IMR-90 (cell line): ENCODE data around the gene SHISA2. TPM values are rescaled to one million over a fixed set of nuclear protein-coding genes. Genes with fewer than 3 reads are reported as not detected.

Experiments used
- ATAC-seq: fragments of 200-7000 bp; cut with Tn5 transposase; 2 replicates; pipeline ENCODE4 v1.9.1; 2020; ENCODE audit warnings: low read depth, mild to moderate bottlenecking, moderate library complexity
- BruUV-seq: library from RNA; stranded (reverse); fragments of 400-500 nt; replicated peaks from 2 replicates; lab custom pipeline; 2021; lab: Mats Ljungman, UMichigan
- CTCF ChIA-PET: fragments of 300-600 bp; formaldehyde crosslinking; extraction: SDS; loops from one replicate; lab custom pipeline; 2021; ENCODE audit warnings: antibody characterized with exemption; lab: Yijun Ruan, JAX
- POLR2A ChIA-PET: fragments of 300-600 bp; sonication (Branson Sonifier 250); formaldehyde crosslinking; loops from one replicate; lab custom pipeline; 2022; ENCODE audit warnings: antibody characterized with exemption; ENCODE audit not compliant: unreplicated experiment; lab: Charles Lee
- DNase-seq: peaks from one replicate; pipeline ENCODE4 v3.0.0; 2013
- H2AFZ ChIP-seq: replicated peaks from 2 replicates; pipeline ENCODE3; 2013; ENCODE audit warnings: low read length, mild to moderate bottlenecking; ENCODE audit not compliant: poor library complexity
- H2AK5ac ChIP-seq: 2 replicates; pipeline ENCODE4 v1.6.1; 2013; ENCODE audit warnings: low read depth, low read length, inconsistent platforms
- H2AK9ac ChIP-seq: replicated peaks from 2 replicates; pipeline ENCODE3; 2013; ENCODE audit warnings: mild to moderate bottlenecking, low read depth, low read length, moderate library complexity; ENCODE audit not compliant: poor library complexity
- H2BK120ac ChIP-seq: 2 replicates; pipeline ENCODE4 v1.6.1; 2013; ENCODE audit warnings: low read depth, low read length, inconsistent platforms
- H2BK15ac ChIP-seq: 3 replicates; pipeline ENCODE4 v1.6.1; 2013; ENCODE audit warnings: low read depth, low read length, inconsistent platforms
- H2BK20ac ChIP-seq: 2 replicates; pipeline ENCODE4 v1.6.1; 2013; ENCODE audit warnings: low read depth, mild to moderate bottlenecking, inconsistent platforms, low read length, moderate library complexity
- H2BK5ac ChIP-seq: 2 replicates; pipeline ENCODE4 v1.6.1; 2013; ENCODE audit warnings: mild to moderate bottlenecking, low read depth, low read length, inconsistent platforms; ENCODE audit not compliant: poor library complexity, severe bottlenecking
- H3K14ac ChIP-seq: replicated peaks from 2 replicates; pipeline ENCODE4 v1.6.1; 2013; ENCODE audit warnings: low read depth, low read length, inconsistent platforms
- H3K18ac ChIP-seq: 2 replicates; pipeline ENCODE4 v1.6.1; 2013; ENCODE audit warnings: low read depth, low read length, control low read depth
- H3K23ac ChIP-seq: 2 replicates; pipeline ENCODE4 v1.6.1; 2013; ENCODE audit warnings: low read depth, low read length, inconsistent platforms
- H3K27ac ChIP-seq: 2 replicates; pipeline ENCODE4 v1.5.1; 2013; ENCODE audit warnings: mild to moderate bottlenecking, control low read depth, low read length; ENCODE audit not compliant: insufficient read depth
- H3K27me3 ChIP-seq: 2 replicates; pipeline ENCODE4 v1.6.1; 2013; ENCODE audit warnings: low read length; ENCODE audit not compliant: control insufficient read depth, insufficient read depth
- H3K36me3 ChIP-seq: 2 replicates; pipeline ENCODE4 v1.6.1; 2013; ENCODE audit warnings: low read length, mixed read lengths; ENCODE audit not compliant: control insufficient read depth, insufficient read depth
- H3K4ac ChIP-seq: 2 replicates; pipeline ENCODE4 v1.6.1; 2013; ENCODE audit warnings: low read depth, low read length, inconsistent platforms
- H3K4me1 ChIP-seq: 2 replicates; pipeline ENCODE4 v1.6.1; 2013; ENCODE audit warnings: low read length, mixed read lengths; ENCODE audit not compliant: control insufficient read depth, insufficient read depth
- H3K4me2 ChIP-seq: 2 replicates; pipeline ENCODE4 v1.6.1; 2013; ENCODE audit warnings: low read depth, mild to moderate bottlenecking, control low read depth, low read length, moderate library complexity
- H3K4me3 ChIP-seq: 2 replicates; pipeline ENCODE4 v1.5.1; 2013; ENCODE audit warnings: low read depth, mild to moderate bottlenecking, control low read depth, low read length, moderate library complexity; ENCODE audit not compliant: insufficient read depth
- H3K56ac ChIP-seq: 2 replicates; pipeline ENCODE4 v1.6.1; 2013; ENCODE audit warnings: low read length, inconsistent platforms; ENCODE audit not compliant: insufficient read depth; ENCODE audit errors: extremely low read depth
- H3K79me1 ChIP-seq, 2 experiments: 2 replicates each; pipeline ENCODE4 v1.6.1; 2013; ENCODE audit warnings: low read length in 2 of 2, inconsistent platforms in 1 of 2, low read depth in 1 of 2
- H3K9ac ChIP-seq: 2 replicates; pipeline ENCODE4 v1.6.1; 2013; ENCODE audit warnings: low read depth, low read length, control low read depth
- H3K9me1 ChIP-seq: 2 replicates; pipeline ENCODE4 v1.6.1; 2013; ENCODE audit warnings: low read length, inconsistent platforms; ENCODE audit not compliant: insufficient read depth
- H3K9me3 ChIP-seq: 2 replicates; pipeline ENCODE4 v1.6.1; 2013; ENCODE audit warnings: low read length; ENCODE audit not compliant: control insufficient read depth, insufficient read depth
- H4K20me1 ChIP-seq: 2 replicates; pipeline ENCODE4 v1.6.1; 2013; ENCODE audit warnings: low read length, inconsistent platforms; ENCODE audit not compliant: insufficient read depth
- H4K5ac ChIP-seq: 2 replicates; pipeline ENCODE4 v1.6.1; 2013; ENCODE audit warnings: mild to moderate bottlenecking, low read depth, low read length, control low read depth
- H4K8ac ChIP-seq, 2 experiments: 2 replicates each; pipeline ENCODE4 v1.6.1; 2013; ENCODE audit warnings: low read depth in 2 of 2, low read length in 2 of 2, control low read depth in 1 of 2, inconsistent platforms in 1 of 2
- H4K91ac ChIP-seq: 2 replicates; pipeline ENCODE4 v1.6.1; 2013; ENCODE audit warnings: low read depth, low read length, inconsistent platforms; ENCODE audit not compliant: insufficient read depth
- BHLHE40 ChIP-seq: fragments of 150-350 bp; IDR thresholded peaks from 2 replicates; pipeline ENCODE4 v1.6.1; 2016; ENCODE audit warnings: mild to moderate bottlenecking, low read depth, low read length
- CEBPB ChIP-seq: IDR thresholded peaks from 2 replicates; pipeline ENCODE4 v1.6.1; 2012; ENCODE audit warnings: low read depth, low read length, improper control_type of control experiment
- CHD1 ChIP-seq: IDR thresholded peaks from 2 replicates; pipeline ENCODE4 v1.6.1; 2012; ENCODE audit warnings: low read depth, low read length, improper control_type of control experiment
- CTCF ChIP-seq: conservative IDR thresholded peaks from 2 replicates; pipeline ENCODE4 v1.5.1; 2012; ENCODE audit warnings: mild to moderate bottlenecking, low read depth, low read length, improper control_type of control experiment
- ELK1 ChIP-seq: fragments of 150-350 bp; IDR thresholded peaks from 2 replicates; pipeline ENCODE4 v1.6.1; 2016; ENCODE audit warnings: low read depth, mild to moderate bottlenecking, low read length, moderate library complexity, borderline replicate concordance
- FOS ChIP-seq: fragments of 150-350 bp; IDR thresholded peaks from 2 replicates; pipeline ENCODE4 v1.6.1; 2016; ENCODE audit warnings: low read depth, low read length
- MAFK ChIP-seq: IDR thresholded peaks from 2 replicates; pipeline ENCODE4 v1.6.1; 2012; ENCODE audit warnings: low read depth, low read length, improper control_type of control experiment
- MAZ ChIP-seq: IDR thresholded peaks from 2 replicates; pipeline ENCODE4 v1.6.1; 2012; ENCODE audit warnings: low read depth, mild to moderate bottlenecking, low read length, improper control_type of control experiment, moderate library complexity, borderline replicate concordance
- MXI1 ChIP-seq: IDR thresholded peaks from 2 replicates; pipeline ENCODE4 v1.6.1; 2012; ENCODE audit warnings: low read depth, mild to moderate bottlenecking, low read length, moderate library complexity, borderline replicate concordance
- NFE2L2 ChIP-seq: fragments of 150-350 bp; IDR thresholded peaks from 2 replicates; pipeline ENCODE4 v1.6.1; 2016; ENCODE audit warnings: low read depth, mild to moderate bottlenecking, low read length
- POLR2A ChIP-seq: IDR thresholded peaks from 2 replicates; pipeline ENCODE4 v1.6.1; 2012; ENCODE audit warnings: mild to moderate bottlenecking, low read depth, low read length
- RAD21 ChIP-seq: IDR thresholded peaks from 2 replicates; pipeline ENCODE4 v1.6.1; 2012; ENCODE audit warnings: low read length, improper control_type of control experiment
- RCOR1 ChIP-seq: IDR thresholded peaks from 2 replicates; pipeline ENCODE4 v1.6.1; 2012; ENCODE audit warnings: mild to moderate bottlenecking, low read length, improper control_type of control experiment; ENCODE audit not compliant: insufficient replicate concordance
- RFX5 ChIP-seq: IDR thresholded peaks from 2 replicates; pipeline ENCODE4 v1.8.0; 2012; ENCODE audit warnings: low read depth, mild to moderate bottlenecking, low read length, moderate library complexity
- SMC3 ChIP-seq: fragments of 150-350 bp; IDR thresholded peaks from 2 replicates; pipeline ENCODE4 v1.6.1; 2016; ENCODE audit warnings: low read depth, mild to moderate bottlenecking, antibody characterized with exemption, low read length, moderate library complexity
- WGBS, 2 experiments: methylation state at CpG; one replicate each; pipeline versions ENCODE4 v1.1.5 to v1.1.7; 2013; ENCODE audit warnings: missing lambda C conversion rate in 2 of 2; ENCODE audit not compliant: insufficient read length in 1 of 2; ENCODE audit errors: extremely low coverage in 2 of 2; 5-methylcytosine and 5-hydroxymethylcytosine counted together
- dilution Hi-C: fragments of 300-500 bp; cut with HindIII; formaldehyde crosslinking; loops from one replicate; pipeline ENCODE4 v1.14.3; 2018; ENCODE audit warnings: low sequenced_read_pairs; ENCODE audit not compliant: unreplicated experiment
- in situ Hi-C: fragments of 300-500 bp; cut with MboI; formaldehyde crosslinking; loops from 3 replicates; pipeline ENCODE4 v1.14.3; 2019; ENCODE audit warnings: low sequenced_read_pairs, inconsistent platforms, mixed read lengths
- intact Hi-C: fragments of 100-400 bp; cut with micrococcal nuclease; formaldehyde crosslinking; loops from 2 replicates; pipeline ENCODE4 v1.10.0; 2022
- polyA plus RNA-seq, 3 experiments: library from polyadenylated mRNA; depleted of rRNA; stranded (reverse); fragments of >200 nt; gene quantifications; 2 replicates each; pipeline ENCODE4 v1.2.3, GENCODE V29; 2012; ENCODE audit warnings: low replicate concordance in 1 of 3
- total RNA-seq: library from RNA; depleted of rRNA; stranded (reverse); fragments of >200 nt; gene quantifications from 2 replicates; pipeline ENCODE4 v1.2.3, GENCODE V29; 2012
- TF ChIP-seq, protein P1 (sequence below): fragments of 150-350 bp; IDR thresholded peaks from 2 replicates; pipeline ENCODE4 v1.6.1; 2017; ENCODE audit warnings: mild to moderate bottlenecking, antibody characterized with exemption, low read length, low read depth

SHISA2 gene
- total and polyA plus RNA-seq, 2 of the 4 experiments (the other 2 are of a cell fraction) = not detected

- Histone ChIP-seq H3K9me3 (no peaks in the 10 kb centered on the region), H4K5ac (no peak overlapping the region), H4K91ac (no peak overlapping the region), H3K9me1 (no peaks in the 10 kb centered on the region), H3K23ac (no peak overlapping the region), H3K27ac (no peak overlapping the region), H3K4me3 (no peak overlapping the region), H3K14ac (no peak overlapping the region), H3K18ac (no peak overlapping the region), H2BK20ac (no peak overlapping the region), H3K27me3 (no peaks in the 10 kb centered on the region), H2AK5ac (no peak overlapping the region), H2BK15ac (no peak overlapping the region), H3K4ac (no peak overlapping the region), H3K79me1 (no peaks in the 10 kb centered on the region), H3K9ac (no peak overlapping the region), H3K4me1 (no peaks in the 10 kb centered on the region), H3K56ac (no peak overlapping the region), H2AFZ (no peak overlapping the region), H3K4me2 (no peak overlapping the region), H3K36me3 (no peaks in the 10 kb centered on the region), H2BK5ac (no peak overlapping the region), H2BK120ac (no peak overlapping the region), H4K20me1 (no peaks in the 10 kb centered on the region), H2AK9ac (no peak overlapping the region), H4K8ac (no peak overlapping the region)
- CTCF ChIA-PET = no interaction called here
- intact Hi-C loops (no loop called here), in situ Hi-C loops (no loop called here), dilution Hi-C loops (no loop called here)
- POLR2A ChIA-PET = no interaction called here
- WGBS, 2 experiments = 40% methylated on average over 1 of the region's 3 CpGs; no CpG with 5 or more reads in 1 of the 2 experiments
- DNase-seq (no peak), ATAC-seq (no peak)
- no TSS peak for BruUV-seq
- TF ChIP-seq ELK1 = no peak
- TF ChIP-seq NFE2L2 = no peak
- no peak for TF ChIP-seq MAZ
- TF ChIP-seq MXI1 = no peak
- no peak for TF ChIP-seq BHLHE40
- TF ChIP-seq CEBPB = no peak
- no peak for TF ChIP-seq RFX5
- no peak for TF ChIP-seq RAD21
- no peak for TF ChIP-seq MAFK
- TF ChIP-seq FOS = no peak
- TF ChIP-seq, protein P1, sequence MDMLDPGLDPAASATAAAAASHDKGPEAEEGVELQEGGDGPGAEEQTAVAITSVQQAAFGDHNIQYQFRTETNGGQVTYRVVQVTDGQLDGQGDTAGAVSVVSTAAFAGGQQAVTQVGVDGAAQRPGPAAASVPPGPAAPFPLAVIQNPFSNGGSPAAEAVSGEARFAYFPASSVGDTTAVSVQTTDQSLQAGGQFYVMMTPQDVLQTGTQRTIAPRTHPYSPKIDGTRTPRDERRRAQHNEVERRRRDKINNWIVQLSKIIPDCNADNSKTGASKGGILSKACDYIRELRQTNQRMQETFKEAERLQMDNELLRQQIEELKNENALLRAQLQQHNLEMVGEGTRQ = no peak
- TF ChIP-seq CTCF = no peak
- no peak for TF ChIP-seq RCOR1
- TF ChIP-seq SMC3 = no peak
- no peak for TF ChIP-seq CHD1
- TF ChIP-seq POLR2A = no peak
These were observed 17.8 kb downstream of the SHISA2 start for GRCh38 chr13:26034018-26034417.
